Stomach (tissue), 9 donors: ENCODE results near the gene DGAT2. TPM values are rescaled to one million over a fixed set of nuclear protein-coding genes. Genes with fewer than 3 reads are reported as not detected.

Source experiments
- DNase-seq, 2 donors: peaks; one replicate each; pipeline versions ENCODE4 v3.0.0 to v3.0.0-alpha.2; 2013 to 2019
- H3K27ac ChIP-seq, 5 donors: fragments of 200-600 bp in 4 of 5; sonication (generic) in 4 of 5; one replicate each; pipeline ENCODE4 v1.5.1; 2013 to 2019; ENCODE audit warnings: mild to moderate bottlenecking in 1 of 5, moderate library complexity in 1 of 5
- H3K27me3 ChIP-seq, 3 donors: fragments of 200-600 bp; sonication (generic); one replicate each; pipeline ENCODE4 v1.5.1; 2017 to 2019; ENCODE audit warnings: mixed run types in 1 of 3
- H3K36me3 ChIP-seq, 4 donors: fragments of 200-600 bp; sonication (generic); 1 replicate in 3 of 4; 2 replicates in 1 of 4; pipeline ENCODE4 v1.5.1; 2016 to 2019
- H3K4me1 ChIP-seq, 4 donors: fragments of 200-600 bp; sonication (generic); one replicate each; pipeline ENCODE4 v1.5.1; 2016 to 2019
- H3K4me3 ChIP-seq, 4 donors: fragments of 200-600 bp; sonication (generic) in 3 of 4; one replicate each; pipeline ENCODE4 v1.5.1; 2016 to 2019; ENCODE audit warnings: mild to moderate bottlenecking in 1 of 4
- H3K9me3 ChIP-seq, 4 donors: fragments of 200-600 bp; sonication (generic); one replicate each; pipeline ENCODE4 v1.5.1; 2016 to 2019
- EP300 ChIP-seq: sonication (generic); formaldehyde crosslinking; IDR thresholded peaks from one replicate; pipeline ENCODE4 v1.6.1; 2017; ENCODE audit warnings: antibody characterized with exemption
- POLR2A ChIP-seq, 4 donors: fragments of 450-650 bp; IDR thresholded peaks; one replicate each; pipeline ENCODE4 v1.6.1; 2016; ENCODE audit warnings: antibody characterized with exemption in 4 of 4, control low read depth in 2 of 4, mild to moderate bottlenecking in 1 of 4, moderate library complexity in 1 of 4
- POLR2AphosphoS5 ChIP-seq, 3 donors: sonication (generic); formaldehyde crosslinking; IDR thresholded peaks; one replicate each; pipeline ENCODE4 v1.6.1; 2016; ENCODE audit warnings: antibody characterized with exemption in 3 of 3
- WGBS, 5 donors: extraction: QIAGEN DNeasy Blood & Tissue Kit in 3 of 5; methylation state at CpG; one replicate each; pipeline versions ENCODE4 v1.1.5 to v1.1.7; 2013 to 2018; 5-methylcytosine and 5-hydroxymethylcytosine counted together
- intact Hi-C: fragments of 100-400 bp; cut with DNase I; formaldehyde crosslinking; loops from one replicate; pipeline ENCODE4 v1.15.1; 2023; ENCODE audit warnings: low total_unique reads
- polyA plus RNA-seq, 3 donors: library from polyadenylated mRNA; stranded (reverse); fragments of 200-250 nt; gene quantifications; one replicate each; pipeline ENCODE4 v1.2.3, GENCODE V29; 2013
- total RNA-seq, 5 donors: library from RNA; depleted of rRNA; stranded (reverse); fragments of >200 nt; gene quantifications; one replicate each; pipeline versions ENCODE4 v1.1.0 to v1.2.3, GENCODE V29; 2014 to 2016
- TF ChIP-seq, protein P1 (sequence below), 7 experiments: fragments of 450-650 bp in 4 of 7; fragments of 200-600 bp in 3 of 7; sonication (generic) in 3 of 7; IDR thresholded peaks; one replicate each; pipeline ENCODE4 v1.5.1; 2016 to 2019; ENCODE audit warnings: antibody characterized with exemption in 7 of 7, control low read depth in 2 of 7, mild to moderate bottlenecking in 1 of 7
- donor health status: healthy with polysubstance abuse.
- donor health status: Bipolar disorder and iron deficiency.
- donor health status: healthy.

Gene DGAT2
- total and polyA plus RNA-seq, 8 donors, result 0.45 to 16.1 (median 3.7) TPM; not detected in 2

DNA sequence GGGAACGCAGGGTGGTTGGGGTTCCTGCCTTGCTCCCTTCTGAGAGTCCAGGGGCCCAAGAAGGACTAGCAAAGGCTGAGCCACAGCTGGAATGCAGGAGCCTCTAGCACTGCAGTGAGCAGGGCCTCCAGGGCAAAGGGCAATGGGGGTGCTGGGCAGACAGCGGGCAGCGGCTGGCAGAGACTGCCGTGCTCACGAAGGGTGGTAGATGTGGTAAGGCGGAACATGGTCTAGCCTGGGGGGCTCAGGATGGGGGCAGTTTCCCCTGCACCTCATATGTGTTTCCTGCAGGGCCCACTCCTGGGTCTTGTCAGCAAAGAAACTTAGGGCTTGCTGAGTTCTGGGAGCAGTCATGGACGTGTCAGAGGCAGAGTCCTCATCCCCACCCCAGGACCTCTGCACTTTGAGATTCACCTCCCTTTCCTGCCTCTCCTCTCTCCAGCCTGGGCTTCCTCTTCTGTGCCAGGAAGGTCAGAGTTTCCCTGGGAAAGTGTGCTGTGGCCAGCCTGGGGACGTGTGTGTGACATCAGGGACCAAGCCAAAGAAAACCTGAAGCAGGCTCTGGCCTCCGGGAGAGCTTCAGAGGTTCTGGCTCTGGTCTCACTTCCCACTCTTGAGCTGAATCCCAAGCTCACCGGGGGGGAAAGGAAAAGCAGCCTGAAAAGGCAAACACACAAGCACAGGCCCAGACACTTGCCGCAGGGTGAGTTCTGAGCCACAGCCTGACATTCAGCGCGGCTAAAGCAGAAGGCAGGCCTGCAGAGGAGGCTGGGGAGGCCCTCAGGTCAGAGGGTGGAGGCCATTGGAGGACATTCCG is 46.5 kb upstream of the DGAT2 start:
- Histone ChIP-seq H3K4me1 (peaks cover 0 to 24% (median 21%) of the 10 kb centered on the region in 4 donors), H3K9me3 (no peaks in the 10 kb centered on the region), H3K4me3 (no peak overlapping the region), H3K27me3 (no peaks in the 10 kb centered on the region), H3K27ac (no peak overlapping the region), H3K36me3 (no peaks in the 10 kb centered on the region)
- WGBS, 5 donors, result 69 to 79% (median 72%) methylated on average over 14 of the region's 14 CpGs
- intact Hi-C loops, result no loop called here
- TF ChIP-seq EP300 (no peak), POLR2A (IDR thresholded peaks at IDR 0.05) (no peak), POLR2AphosphoS5 (IDR thresholded peaks at IDR 0.05) (no peak)
- TF ChIP-seq, protein P1, sequence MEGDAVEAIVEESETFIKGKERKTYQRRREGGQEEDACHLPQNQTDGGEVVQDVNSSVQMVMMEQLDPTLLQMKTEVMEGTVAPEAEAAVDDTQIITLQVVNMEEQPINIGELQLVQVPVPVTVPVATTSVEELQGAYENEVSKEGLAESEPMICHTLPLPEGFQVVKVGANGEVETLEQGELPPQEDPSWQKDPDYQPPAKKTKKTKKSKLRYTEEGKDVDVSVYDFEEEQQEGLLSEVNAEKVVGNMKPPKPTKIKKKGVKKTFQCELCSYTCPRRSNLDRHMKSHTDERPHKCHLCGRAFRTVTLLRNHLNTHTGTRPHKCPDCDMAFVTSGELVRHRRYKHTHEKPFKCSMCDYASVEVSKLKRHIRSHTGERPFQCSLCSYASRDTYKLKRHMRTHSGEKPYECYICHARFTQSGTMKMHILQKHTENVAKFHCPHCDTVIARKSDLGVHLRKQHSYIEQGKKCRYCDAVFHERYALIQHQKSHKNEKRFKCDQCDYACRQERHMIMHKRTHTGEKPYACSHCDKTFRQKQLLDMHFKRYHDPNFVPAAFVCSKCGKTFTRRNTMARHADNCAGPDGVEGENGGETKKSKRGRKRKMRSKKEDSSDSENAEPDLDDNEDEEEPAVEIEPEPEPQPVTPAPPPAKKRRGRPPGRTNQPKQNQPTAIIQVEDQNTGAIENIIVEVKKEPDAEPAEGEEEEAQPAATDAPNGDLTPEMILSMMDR (IDR thresholded peaks at IDR 0.05), result no peak
- DNase-seq, result peak in 1 of 2 donors; percentile 42

DNA sequence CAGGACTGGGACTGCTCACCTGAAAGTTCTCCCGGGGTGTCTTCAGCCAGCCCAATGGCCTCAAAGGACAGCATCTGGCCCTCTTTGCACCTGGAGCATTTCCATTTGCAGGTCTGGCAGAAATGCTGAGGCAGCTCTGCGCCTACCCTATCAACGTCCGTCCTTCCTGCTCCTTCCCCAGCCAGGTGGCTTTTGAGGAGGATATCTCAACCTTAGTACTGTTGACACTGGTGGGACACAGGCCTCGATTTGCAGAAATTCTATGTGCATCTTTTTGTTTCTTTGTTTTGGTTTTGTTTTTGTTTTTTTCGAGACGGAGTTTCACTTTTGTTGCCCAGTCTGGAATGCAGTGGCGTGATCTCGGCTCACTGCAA is 45.9 kb upstream of the DGAT2 start:
- H3K27ac ChIP-seq, result no peak overlapping the region
- TF ChIP-seq EP300, result no peak
- TF ChIP-seq POLR2A (IDR thresholded peaks at IDR 0.05), result no peak
- TF ChIP-seq POLR2AphosphoS5 (IDR thresholded peaks at IDR 0.05), result no peak
- TF ChIP-seq, protein P1 (IDR thresholded peaks at IDR 0.05), result no peak
- WGBS, 5 donors, result 80 to 90% (median 86%) methylated on average over 9 of the region's 9 CpGs
- no peak overlapping the region for H3K4me3 ChIP-seq
- no peaks in the 10 kb centered on the region for H3K36me3 ChIP-seq
- intact Hi-C loops, result no loop called here
- no peak for DNase-seq
- H3K9me3 ChIP-seq, result no peaks in the 10 kb centered on the region
- peaks cover 0 to 23% (median 20%) of the 10 kb centered on the region in 4 donors for H3K4me1 ChIP-seq
- H3K27me3 ChIP-seq, result no peaks in the 10 kb centered on the region

DNA sequence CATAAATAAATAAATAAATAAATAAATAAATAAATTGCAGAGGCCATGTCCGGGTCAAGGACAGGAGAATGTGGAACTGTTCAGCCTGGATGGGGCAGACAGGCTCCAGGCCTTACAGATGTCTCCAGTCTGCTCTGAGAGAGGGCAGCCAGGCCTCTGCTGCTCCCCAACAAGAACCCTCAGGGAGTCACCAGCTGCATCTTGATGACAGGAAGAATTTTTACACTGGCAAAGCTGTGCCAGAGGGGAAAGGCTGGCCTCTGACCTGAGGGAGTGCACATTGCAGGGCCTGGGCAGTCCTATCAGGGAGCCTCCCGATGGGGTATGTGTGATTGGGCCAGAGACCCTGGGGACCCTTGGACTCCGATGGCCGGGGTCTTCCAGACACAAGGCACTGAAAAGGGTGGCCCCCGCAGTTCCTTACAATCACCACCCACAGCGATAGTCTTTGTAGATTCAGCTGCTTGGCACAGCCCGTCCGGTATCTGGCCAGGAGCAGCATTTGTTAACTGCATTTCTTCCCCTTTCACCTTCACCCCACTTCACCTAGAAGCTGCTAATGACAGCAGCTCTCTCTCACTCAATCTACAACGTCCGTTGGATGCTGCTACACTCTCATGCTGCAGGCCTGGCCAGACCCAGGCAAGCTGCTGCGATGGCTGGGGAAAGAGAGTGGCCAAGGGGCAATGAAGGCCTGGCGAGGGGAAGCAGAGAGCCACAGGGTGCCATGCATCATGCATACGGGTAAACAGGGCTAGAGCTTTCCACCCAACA is 42.8 kb upstream of the DGAT2 start:
- DNase-seq, result no peak
- intact Hi-C loops, result no loop called here
- Histone ChIP-seq H3K27ac (no peak overlapping the region), H3K4me3 (no peak overlapping the region), H3K9me3 (no peaks in the 10 kb centered on the region), H3K27me3 (no peaks in the 10 kb centered on the region), H3K36me3 (no peaks in the 10 kb centered on the region), H3K4me1 (no peaks in the 10 kb centered on the region)
- TF ChIP-seq POLR2AphosphoS5 (IDR thresholded peaks at IDR 0.05), result no peak
- no peak for TF ChIP-seq EP300
- TF ChIP-seq, protein P1 (IDR thresholded peaks at IDR 0.05), result no peak
- no peak for TF ChIP-seq POLR2A (IDR thresholded peaks at IDR 0.05)
- 55 to 83% (median 71%) methylated on average over 12 to 13 of the region's 13 CpGs for WGBS, 5 donors

DNA sequence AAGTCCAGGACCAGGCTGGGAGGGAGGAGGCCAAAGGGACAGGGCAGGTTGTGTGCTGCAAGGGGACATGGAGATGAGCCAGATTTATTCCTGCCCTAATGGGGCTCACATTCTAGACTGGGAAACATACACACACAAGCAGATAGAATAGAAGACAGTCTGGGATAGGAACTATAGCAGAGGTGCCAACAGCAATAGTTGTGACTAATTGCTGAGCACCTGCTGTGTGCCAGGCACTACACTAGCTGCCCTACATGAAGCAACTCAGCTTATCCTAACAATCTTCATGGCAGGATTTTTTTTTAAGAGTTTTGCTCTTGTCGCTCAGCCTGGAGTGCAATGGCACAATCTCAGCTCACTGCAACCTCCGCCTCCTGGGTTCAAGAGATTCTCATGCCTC is 39.6 kb upstream of the DGAT2 start:
- H3K27me3 ChIP-seq, result no peaks in the 10 kb centered on the region
- intact Hi-C loops, result no loop called here
- H3K27ac ChIP-seq, result no peak overlapping the region
- H3K9me3 ChIP-seq, result no peaks in the 10 kb centered on the region
- 92 to 100% (median 96%) methylated on average over 2 of the region's 2 CpGs for WGBS, 5 donors
- peaks cover 0 to 10% (median 5%) of the 10 kb centered on the region in 4 donors for H3K4me1 ChIP-seq
- no peaks in the 10 kb centered on the region for H3K36me3 ChIP-seq
- no peak for DNase-seq
- no peak overlapping the region for H3K4me3 ChIP-seq
- no peak for TF ChIP-seq EP300
- no peak for TF ChIP-seq POLR2AphosphoS5 (IDR thresholded peaks at IDR 0.05)
- TF ChIP-seq, protein P1 (IDR thresholded peaks at IDR 0.05), result no peak
- no peak for TF ChIP-seq POLR2A (IDR thresholded peaks at IDR 0.05)
